GM12878 (cell line): ENCODE results near the gene RARRES1. TPM values are rescaled to one million over a fixed set of nuclear protein-coding genes. Genes with fewer than 3 reads are reported as not detected.

Experiments used
- ATAC-seq: fragments of 200-7000 bp; cut with Tn5 transposase; 3 replicates; pipeline ENCODE4 v1.9.1; 2020; ENCODE audit warnings: mild to moderate bottlenecking, moderate library complexity
- BruUV-seq: library from RNA; stranded (reverse); fragments of 400-500 nt; replicated peaks from 2 replicates; lab custom pipeline; 2021; lab: Mats Ljungman, UMichigan
- CTCF ChIA-PET: fragments of 300-600 bp; sonication (Branson Sonifier 250); formaldehyde crosslinking; extraction: SDS; loops from one replicate; lab custom pipeline; 2021; ENCODE audit warnings: inconsistent platforms; lab: Yijun Ruan, JAX
- POLR2A ChIA-PET: fragments of 350-600 bp; formaldehyde crosslinking; extraction: SDS; loops from one replicate; lab custom pipeline; 2021; ENCODE audit warnings: inconsistent platforms; lab: Charles Lee
- RAD21 ChIA-PET: fragments of 300-600 bp; sonication (Branson Sonifier 250); formaldehyde crosslinking; loops from one replicate; lab custom pipeline; 2023; ENCODE audit warnings: antibody characterized with exemption; ENCODE audit not compliant: unreplicated experiment; lab: Charles Lee
- SMC1A ChIA-PET: fragments of 300-600 bp; sonication (Branson Sonifier 250); formaldehyde crosslinking; loops from one replicate; lab custom pipeline; 2023; ENCODE audit not compliant: unreplicated experiment, uncharacterized antibody; lab: Charles Lee
- DNase-seq: peaks from one replicate; pipeline ENCODE4 v3.0.0-alpha.2; 2011; ENCODE audit warnings: low read depth, low spot score
- FAIRE-seq: peaks from 3 replicates; lab custom pipeline; 2011; peaks lifted over from hg19 to GRCh38; lab: Jason Lieb, UNC
- H2AFZ ChIP-seq: 2 replicates; pipeline ENCODE4 v1.6.0; 2011; ENCODE audit warnings: low read depth, low read length, control low read depth; ENCODE audit not compliant: control insufficient read depth
- H3K27ac ChIP-seq: 2 replicates; pipeline ENCODE4 v1.5.1; 2011; ENCODE audit warnings: control low read depth; ENCODE audit not compliant: control insufficient read depth, insufficient read depth
- H3K27me3 ChIP-seq, 2 experiments: replicated peaks in 1 of 2; 2 replicates each; pipeline versions ENCODE4 v1.6.0 to v1.6.1; 2011; ENCODE audit warnings: low read length in 1 of 2; ENCODE audit not compliant: control insufficient read depth in 2 of 2, insufficient read depth in 2 of 2
- H3K36me3 ChIP-seq, 2 experiments: 2 replicates each; pipeline ENCODE4 v1.5.1; 2011; ENCODE audit warnings: low read length in 1 of 2; ENCODE audit not compliant: control insufficient read depth in 2 of 2, insufficient read depth in 2 of 2
- H3K4me1 ChIP-seq: 2 replicates; pipeline ENCODE4 v1.6.1; 2011; ENCODE audit warnings: mild to moderate bottlenecking, low read length, moderate library complexity, mixed read lengths; ENCODE audit not compliant: control insufficient read depth, insufficient read depth
- H3K4me2 ChIP-seq: 2 replicates; pipeline ENCODE4 v1.6.0; 2011; ENCODE audit warnings: control low read depth; ENCODE audit not compliant: control insufficient read depth, insufficient read depth
- H3K4me3 ChIP-seq: fragments of 200-600 bp; sonication (generic); 2 replicates; pipeline ENCODE4 v1.5.1; 2016
- H3K79me2 ChIP-seq: 2 replicates; pipeline ENCODE4 v1.6.0; 2011; ENCODE audit warnings: low read length; ENCODE audit not compliant: control insufficient read depth, insufficient read depth
- H3K9ac ChIP-seq: 2 replicates; pipeline ENCODE4 v1.8.0; 2011; ENCODE audit warnings: low read length, control low read depth, mixed read lengths; ENCODE audit not compliant: control insufficient read depth, insufficient read depth
- H3K9me3 ChIP-seq: replicated peaks from 3 replicates; pipeline ENCODE4 v1.5.1; 2011; ENCODE audit warnings: mild to moderate bottlenecking, low read length; ENCODE audit not compliant: control insufficient read depth, insufficient read depth
- H4K20me1 ChIP-seq: 2 replicates; pipeline ENCODE4 v1.6.0; 2011; ENCODE audit not compliant: control insufficient read depth, insufficient read depth
- BCL11A ChIP-seq: IDR thresholded peaks from 2 replicates; pipeline ENCODE4 v1.6.1; 2011; ENCODE audit warnings: low read depth, low read length
- FOXK2 ChIP-seq: fragments of 450-650 bp; IDR thresholded peaks from 2 replicates; pipeline ENCODE4 v1.6.1; 2017; ENCODE audit warnings: mild to moderate bottlenecking, moderate library complexity
- SKIL ChIP-seq: fragments of 450-650 bp; IDR thresholded peaks from 2 replicates; pipeline ENCODE4 v1.6.1; 2017; ENCODE audit warnings: mild to moderate bottlenecking, low read depth, inconsistent platforms; ENCODE audit not compliant: poor library complexity, severe bottlenecking
- SMARCA5 ChIP-seq: fragments of 450-650 bp; IDR thresholded peaks from 2 replicates; pipeline ENCODE4 v1.6.1; 2017; ENCODE audit warnings: mild to moderate bottlenecking
- WGBS: methylation state at CpG from one replicate; pipeline ENCODE4 v1.1.6; 2016; ENCODE audit warnings: low lambda C conversion rate; ENCODE audit not compliant: insufficient replicate concordance, insufficient coverage; ENCODE audit errors: missing lambda C conversion rate; 5-methylcytosine and 5-hydroxymethylcytosine counted together
- in situ Hi-C: fragments of 300-500 bp; cut with MboI; formaldehyde crosslinking; loops from 9 replicates; pipeline ENCODE4 v1.14.3; 2018; ENCODE audit warnings: mixed read lengths
- intact Hi-C: fragments of 100-400 bp; cut with micrococcal nuclease; formaldehyde crosslinking; loops from one replicate; pipeline ENCODE4 v1.14.2; 2022; ENCODE audit not compliant: unreplicated experiment
- polyA plus RNA-seq, 11 experiments: library from polyadenylated mRNA; depleted of rRNA in 4 of 11; unstranded in 6 of 11; stranded (reverse) in 5 of 11; fragments of >200 nt; fragmentation: Nextera tagmentation in 4 of 11; fragmentation: Illumina TruSeq in 1 of 11; extraction: Ambion mirVana in 4 of 11; extraction: Trizol in 1 of 11; gene quantifications; 1 replicate in 1 of 11; 2 replicates in 10 of 11; pipeline versions ENCODE4 v1.2.1 to v1.2.3, GENCODE V29; 2011 to 2016; ENCODE audit warnings: inconsistent platforms in 2 of 11, missing spikeins in 2 of 11, low read depth in 1 of 11
- total RNA-seq, 4 experiments: library from RNA; depleted of rRNA in 3 of 4; stranded (reverse); fragments of >200 nt in 3 of 4; fragmentation: Illumina TruSeq in 1 of 4; extraction: Trizol in 1 of 4; gene quantifications; 2 replicates each; pipeline versions ENCODE4 v1.2.1 to v1.2.3, GENCODE V29; 2013 to 2021

The RARRES1 gene
- total and polyA plus RNA-seq, 10 of the 15 experiments (the other 5 are each of a cell fraction or from before 2014, with no cell fraction given), result 0.02 to 0.83 (median 0.63) TPM; not detected in 7

- no peak for TF ChIP-seq BCL11A
Observed at GRCh38 chr3:158781191-158781590, 48.9 kb upstream of the RARRES1 start (continued).

- no peaks in the 10 kb centered on the region for H3K36me3 ChIP-seq
- no peak for ATAC-seq
- H3K27me3 ChIP-seq, result no peaks in the 10 kb centered on the region
- H3K4me1 ChIP-seq, result no peaks in the 10 kb centered on the region
- H3K9ac ChIP-seq, result no peak overlapping the region
- H2AFZ ChIP-seq, result no peak overlapping the region
- H3K9me3 ChIP-seq, result no peaks in the 10 kb centered on the region
- CTCF ChIA-PET, result interaction anchor here (1.0 to 1.5 kb wide), 5 partner anchors 9 to 53 kb away, joined by 3 to 7 read pairs (median 5); no protein-coding TSS in a partner anchor
- RAD21 ChIA-PET, result interaction anchor here (1.3 kb wide), 1 partner anchor 9 kb away, joined by 3 read pairs; no protein-coding TSS in a partner anchor
- POLR2A ChIA-PET, result no interaction called here
- H3K27ac ChIP-seq, result no peak overlapping the region
- 90% methylated on average over 1 of the region's 1 CpG for WGBS
- DNase-seq, result no peak
- no peaks in the 10 kb centered on the region for H4K20me1 ChIP-seq
- intact Hi-C loops, result no loop called here
- no peak overlapping the region for H3K4me3 ChIP-seq
- H3K4me2 ChIP-seq, result no peak overlapping the region
- TF ChIP-seq SKIL (no peak), SMARCA5 (no peak), FOXK2 (no peak)
- TF ChIP-seq, all 136 proteins: peak for 0
- in situ Hi-C loops, result loop anchor here (25.0 kb wide), 1 partner anchor 1168 kb away; no protein-coding TSS in a partner anchor
- FAIRE-seq, result no peak
- SMC1A ChIA-PET, result no interaction called here
- no TSS peak for BruUV-seq
- no peaks in the 10 kb centered on the region for H3K79me2 ChIP-seq
Observed at GRCh38 chr3:158780766-158781165, 48.5 kb upstream of the RARRES1 start.
